GM06990 (cell line): ENCODE results near the gene MUSTN1.

ENCODE experiments used
- DNase-seq: peaks from one replicate; pipeline ENCODE4 v3.0.0-alpha.2; 2011; ENCODE audit not compliant: insufficient read length; ENCODE audit errors: extremely low read depth
- H3K27me3 ChIP-seq: replicated peaks from 2 replicates; pipeline ENCODE4 v1.6.0; 2011; ENCODE audit warnings: low read length; ENCODE audit not compliant: control insufficient read depth, insufficient read depth
- H3K36me3 ChIP-seq: 2 replicates; pipeline ENCODE4 v1.5.1; 2011; ENCODE audit warnings: low read length; ENCODE audit not compliant: control insufficient read depth, insufficient read depth
- H3K4me3 ChIP-seq: replicated peaks from 2 replicates; pipeline ENCODE4 v1.5.1; 2011; ENCODE audit warnings: low read depth, mild to moderate bottlenecking, control low read depth, low read length
- TF ChIP-seq, protein P1 (sequence below): IDR thresholded peaks from 2 replicates; pipeline ENCODE4 v1.5.1; 2011; ENCODE audit warnings: low read length, control low read depth, mild to moderate bottlenecking, inconsistent platforms; ENCODE audit not compliant: insufficient read depth, poor library complexity, severe bottlenecking

The MUSTN1 gene

GRCh38 chr3:52791928-52792327, 42.9 kb downstream of the MUSTN1 start:
- H3K4me3 ChIP-seq: no peak overlapping the region
- no peak for DNase-seq
- H3K27me3 ChIP-seq: no peaks in the 10 kb centered on the region; the same call in 1 of the 2 replicates
- H3K36me3 ChIP-seq: no peaks in the 10 kb centered on the region
- TF ChIP-seq, protein P1, sequence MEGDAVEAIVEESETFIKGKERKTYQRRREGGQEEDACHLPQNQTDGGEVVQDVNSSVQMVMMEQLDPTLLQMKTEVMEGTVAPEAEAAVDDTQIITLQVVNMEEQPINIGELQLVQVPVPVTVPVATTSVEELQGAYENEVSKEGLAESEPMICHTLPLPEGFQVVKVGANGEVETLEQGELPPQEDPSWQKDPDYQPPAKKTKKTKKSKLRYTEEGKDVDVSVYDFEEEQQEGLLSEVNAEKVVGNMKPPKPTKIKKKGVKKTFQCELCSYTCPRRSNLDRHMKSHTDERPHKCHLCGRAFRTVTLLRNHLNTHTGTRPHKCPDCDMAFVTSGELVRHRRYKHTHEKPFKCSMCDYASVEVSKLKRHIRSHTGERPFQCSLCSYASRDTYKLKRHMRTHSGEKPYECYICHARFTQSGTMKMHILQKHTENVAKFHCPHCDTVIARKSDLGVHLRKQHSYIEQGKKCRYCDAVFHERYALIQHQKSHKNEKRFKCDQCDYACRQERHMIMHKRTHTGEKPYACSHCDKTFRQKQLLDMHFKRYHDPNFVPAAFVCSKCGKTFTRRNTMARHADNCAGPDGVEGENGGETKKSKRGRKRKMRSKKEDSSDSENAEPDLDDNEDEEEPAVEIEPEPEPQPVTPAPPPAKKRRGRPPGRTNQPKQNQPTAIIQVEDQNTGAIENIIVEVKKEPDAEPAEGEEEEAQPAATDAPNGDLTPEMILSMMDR: no peak

- Histone ChIP-seq H3K36me3 (no peaks in the 10 kb centered on the region), H3K4me3 (no peak overlapping the region), H3K27me3 (no peaks in the 10 kb centered on the region; the same call in 1 of the 2 replicates)
- DNase-seq: no peak
- TF ChIP-seq, protein P1: no peak
Measured at GRCh38 chr3:52791366-52791765, 43.5 kb downstream of the MUSTN1 start.

- H3K36me3 ChIP-seq: no peaks in the 10 kb centered on the region
- DNase-seq: no peak
- no peak overlapping the region for H3K4me3 ChIP-seq
- TF ChIP-seq, protein P1: no peak
- no peaks in the 10 kb centered on the region; the same call in 1 of the 2 replicates for H3K27me3 ChIP-seq
Measured at GRCh38 chr3:52790741-52791140, 44.1 kb downstream of the MUSTN1 start.

DNA sequence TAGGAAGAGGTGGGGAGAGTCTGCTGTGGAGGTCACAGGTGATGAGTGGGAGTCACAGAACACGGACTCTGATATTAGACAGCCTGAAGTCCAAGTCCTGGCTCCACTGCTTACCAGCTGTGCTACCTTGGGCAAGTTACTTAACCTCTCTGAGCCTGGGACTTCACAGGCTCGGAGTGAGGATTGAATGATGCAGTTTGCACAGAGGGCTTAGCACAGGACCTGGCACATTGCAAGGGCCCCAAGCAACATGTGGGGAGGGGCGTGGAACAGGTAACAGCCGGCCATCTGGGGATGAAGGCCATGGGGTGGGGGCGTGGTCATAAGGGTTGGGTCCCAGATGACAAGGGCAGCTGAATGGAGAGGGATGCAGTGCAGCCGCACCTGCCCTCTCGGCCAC, 44.5 kb downstream of the MUSTN1 start:
- no peaks in the 10 kb centered on the region; the same call in 1 of the 2 replicates for H3K27me3 ChIP-seq
- TF ChIP-seq, protein P1: no peak
- H3K4me3 ChIP-seq: no peak overlapping the region
- DNase-seq: no peak
- no peaks in the 10 kb centered on the region for H3K36me3 ChIP-seq

DNA sequence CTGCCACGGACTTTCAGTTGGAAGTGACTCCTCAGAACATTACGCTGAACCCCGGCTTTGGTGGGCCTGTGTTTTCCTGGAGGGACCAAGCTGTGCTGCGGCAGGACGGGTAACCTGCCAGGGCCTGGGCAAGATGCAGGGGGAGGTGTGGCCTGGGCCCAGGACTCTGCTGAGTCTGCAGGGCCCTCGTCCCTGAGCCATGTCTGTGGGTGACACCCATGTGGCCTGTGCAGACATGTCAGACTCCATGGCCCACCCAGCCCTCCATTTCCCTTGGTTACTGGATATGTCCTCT, 45.1 kb downstream of the MUSTN1 start:
- no peak for DNase-seq
- TF ChIP-seq, protein P1: no peak
- Histone ChIP-seq H3K4me3 (no peak overlapping the region), H3K36me3 (no peaks in the 10 kb centered on the region), H3K27me3 (no peaks in the 10 kb centered on the region; the same call in 1 of the 2 replicates)

DNA sequence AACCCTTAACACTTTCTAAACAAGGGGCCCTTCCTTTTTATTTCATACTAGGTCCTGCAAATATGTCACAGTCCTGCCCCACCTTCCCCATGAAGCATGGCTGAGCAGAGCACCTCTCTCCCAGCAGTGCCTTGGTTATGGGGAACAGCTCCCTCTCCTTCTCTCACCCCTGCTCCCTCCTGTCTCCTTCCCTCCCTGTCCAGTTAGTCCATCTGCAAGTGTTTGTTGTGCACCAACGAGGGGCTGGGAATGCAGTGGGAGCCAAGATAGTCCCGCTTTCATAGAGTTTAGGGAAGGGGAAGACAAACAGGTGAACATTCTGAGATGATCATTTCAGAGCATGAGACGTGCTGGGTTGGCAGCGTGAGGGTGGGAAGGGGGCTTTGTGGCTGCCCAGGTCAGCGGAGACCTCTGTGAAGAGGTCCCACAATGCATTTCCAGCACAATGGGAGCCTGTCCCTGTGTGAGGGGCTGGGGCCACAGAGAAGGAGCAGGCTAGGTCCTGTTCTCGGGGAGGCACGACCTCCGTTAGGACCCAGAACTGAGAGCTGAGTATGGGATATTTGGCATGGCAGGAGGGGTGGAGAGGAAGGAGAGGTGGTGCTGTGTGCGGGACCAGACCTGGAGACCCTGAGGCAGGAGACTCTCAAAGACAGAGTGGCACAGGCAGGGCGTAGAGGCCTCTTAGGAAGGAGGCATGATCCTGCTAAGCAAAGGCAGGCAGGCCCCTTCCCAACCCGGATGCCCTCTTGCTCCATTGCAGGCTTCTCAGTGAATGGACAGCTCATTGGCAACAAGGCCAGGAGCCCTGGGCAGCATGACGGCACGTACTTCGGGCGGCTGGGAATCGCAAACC, 45.7 kb downstream of the MUSTN1 start:
- TF ChIP-seq, protein P1: no peak
- Histone ChIP-seq H3K36me3 (no peaks in the 10 kb centered on the region), H3K27me3 (no peaks in the 10 kb centered on the region; the same call in 1 of the 2 replicates), H3K4me3 (no peak overlapping the region)
- DNase-seq: no peak
